HG03039 (cell line): ENCODE results near the gene EMC7.
"Not testable (repeated sequence)": the region's sequence is repeated elsewhere in the genome, so short reads cannot be mapped to it uniquely, and the experiment has no call there.

Experiments used
- ATAC-seq: cut with Tn5 transposase; IDR thresholded peaks from one replicate; pipeline ENCODE4 v1.9.1; 2021; ENCODE audit warnings: mild to moderate bottlenecking, moderate library complexity; ENCODE audit not compliant: unreplicated experiment

Gene EMC7

DNA sequence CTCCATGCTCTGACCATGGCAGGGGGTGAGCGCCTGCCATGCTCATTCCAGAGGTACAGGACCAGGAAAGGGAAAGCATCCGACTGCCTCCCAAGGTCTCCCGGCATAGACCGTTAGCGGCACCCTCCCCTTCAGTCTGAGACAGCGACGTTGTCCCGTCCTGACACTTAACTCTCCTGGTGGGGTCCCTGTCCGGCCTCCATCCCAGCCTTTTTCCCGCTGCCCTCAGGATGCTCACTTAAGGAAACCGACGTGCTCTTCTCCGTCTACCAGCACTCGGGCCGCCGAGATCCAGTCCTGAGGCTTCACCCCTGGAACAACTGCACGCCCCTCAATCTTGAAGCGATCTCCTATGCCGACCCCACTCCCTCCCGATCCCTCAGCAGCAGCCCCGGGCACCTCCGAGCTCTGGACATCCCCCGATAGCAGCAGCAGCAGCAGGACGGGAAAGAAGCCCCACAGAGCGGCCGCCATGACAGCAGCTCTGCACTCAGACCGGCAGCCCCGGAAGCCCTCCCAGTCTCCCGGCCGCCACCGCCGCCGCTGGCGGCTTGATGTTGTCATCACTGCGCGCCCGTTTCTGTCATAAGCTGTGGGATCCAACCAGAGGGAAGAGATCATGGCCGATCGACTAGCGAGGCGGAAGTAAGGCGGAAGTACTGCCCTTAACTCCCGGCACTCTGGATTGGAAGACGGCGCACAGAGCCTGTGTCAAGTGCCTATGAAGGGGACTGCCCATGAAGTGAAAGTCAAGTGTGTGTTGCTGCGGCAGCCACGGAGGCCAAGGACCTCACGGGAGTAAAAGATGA is at the start of gene EMC7, which contains the start of gene PGBD4:
TSS of gene EMC7 (minus strand) at position 497 of the 809 bp plus-strand sequence. CDS start at position 474, 23 bp downstream.
TSS of gene PGBD4 (plus strand) at position 718 of the 809 bp plus-strand sequence. CDS start 449 bp downstream, outside the sequence.
- peak; percentile 97 for ATAC-seq

DNA sequence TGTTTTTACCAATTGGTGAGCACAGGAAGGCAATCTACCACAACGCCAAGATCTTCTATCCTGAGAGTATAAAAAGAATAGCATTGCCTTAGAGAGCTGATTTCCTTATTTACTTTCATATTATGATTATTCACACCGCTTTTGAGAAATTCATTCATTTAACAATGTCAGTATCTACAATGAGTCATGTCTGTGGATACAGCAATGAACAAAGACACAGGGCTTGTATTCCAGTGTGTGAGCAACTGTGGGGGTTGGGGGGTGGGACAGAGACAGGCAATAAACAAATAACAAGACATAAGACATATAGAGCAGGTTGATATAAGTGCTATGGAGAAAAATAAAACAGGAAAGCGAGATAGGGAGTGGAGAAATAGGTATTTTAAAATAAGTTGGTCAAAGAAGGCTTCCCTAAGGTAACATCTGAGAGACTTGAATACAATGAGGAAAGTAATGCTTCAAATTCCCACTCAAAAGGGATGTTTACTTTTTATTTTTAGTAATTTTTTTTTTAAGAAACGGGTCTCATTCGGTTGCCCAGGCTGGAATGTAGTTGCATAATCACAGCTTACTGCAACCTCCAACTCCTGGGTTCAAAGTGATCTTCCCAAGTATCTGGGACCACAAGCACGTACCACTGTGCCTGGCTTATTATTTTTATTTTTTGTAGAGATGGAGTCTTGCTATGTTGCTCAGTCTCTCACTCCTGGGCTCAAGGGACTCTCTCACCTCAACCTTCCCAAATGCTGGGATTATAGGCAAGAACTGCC is 45.9 kb upstream of the EMC7 start:
- ATAC-seq, result no peak

DNA sequence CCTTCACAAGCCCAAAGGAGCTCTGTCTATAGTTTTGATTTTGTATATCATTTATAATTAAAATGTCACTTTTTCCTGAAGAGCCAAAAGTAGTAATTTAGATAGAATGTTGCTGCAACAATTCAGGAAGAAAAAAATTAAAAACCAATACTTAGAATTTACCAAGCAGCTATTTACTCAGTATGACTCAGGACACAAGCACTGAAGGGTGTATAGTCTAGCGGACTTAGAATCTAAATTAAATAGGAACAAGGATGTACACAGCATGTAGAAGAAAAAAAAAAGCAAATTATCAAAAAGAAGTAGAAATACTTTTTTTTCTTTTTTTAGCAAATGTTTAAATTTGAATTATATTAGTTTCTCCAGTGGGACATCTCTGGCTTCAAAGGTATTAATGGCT is 31.8 kb upstream of the EMC7 start:
- no peak for ATAC-seq

DNA sequence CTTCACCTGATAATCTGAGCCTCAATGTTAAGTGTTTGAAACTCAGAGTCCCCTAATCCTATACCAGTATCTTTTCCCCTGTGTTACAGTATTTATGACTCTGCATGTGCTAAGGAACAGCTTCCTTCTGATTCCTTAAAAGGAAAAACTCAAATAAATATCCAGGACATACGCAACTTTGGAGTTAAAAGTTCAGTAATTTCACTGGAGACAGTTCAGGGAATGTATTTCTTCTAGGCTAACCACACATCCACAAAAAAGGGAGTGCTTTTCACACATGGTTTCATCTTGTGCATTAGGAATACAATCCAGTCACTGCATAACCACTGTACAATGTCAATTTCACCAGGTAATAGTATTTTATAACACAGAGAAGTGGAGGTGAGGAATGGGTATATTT is 31.2 kb upstream of the EMC7 start:
- no peak for ATAC-seq

DNA sequence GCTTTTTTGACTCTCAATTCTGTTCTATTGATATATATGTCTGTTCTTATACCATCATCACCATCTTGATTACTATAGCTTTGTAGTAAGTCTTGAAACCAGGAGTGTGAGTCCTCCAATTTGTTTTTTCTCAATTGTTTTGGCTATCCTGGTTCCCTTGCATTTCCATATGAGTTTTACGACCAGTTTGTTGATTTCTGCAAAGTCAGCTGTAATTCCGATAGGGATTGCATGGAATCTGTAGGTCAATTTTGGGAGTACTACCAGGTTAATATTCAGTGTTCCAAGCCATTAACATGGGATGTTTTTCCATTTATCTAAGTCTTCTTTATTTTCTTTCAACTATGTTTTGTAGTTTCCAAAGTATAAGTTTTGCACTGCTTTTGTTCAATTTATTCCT is 27.2 kb upstream of the EMC7 start:
- no peak for ATAC-seq

DNA sequence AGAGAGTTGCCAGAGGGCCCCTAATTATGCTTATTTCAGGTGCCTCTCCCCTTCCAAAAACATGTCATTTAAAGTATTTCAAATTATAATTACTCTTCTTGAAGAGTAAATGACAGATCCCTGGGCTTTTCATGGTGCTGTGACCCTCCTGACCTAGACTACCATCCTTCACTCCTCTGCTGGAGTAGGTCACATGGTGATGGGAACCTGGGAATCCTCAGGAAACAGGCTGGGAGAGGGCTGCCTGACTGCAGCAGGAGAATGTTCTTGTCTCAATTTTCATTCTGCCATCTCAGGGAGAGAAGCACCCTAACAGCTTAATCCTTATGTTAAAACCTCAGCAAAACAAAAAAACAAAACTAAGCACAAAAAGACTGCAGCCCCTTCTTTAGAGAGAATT is 24.9 kb upstream of the EMC7 start:
- no peak for ATAC-seq

DNA sequence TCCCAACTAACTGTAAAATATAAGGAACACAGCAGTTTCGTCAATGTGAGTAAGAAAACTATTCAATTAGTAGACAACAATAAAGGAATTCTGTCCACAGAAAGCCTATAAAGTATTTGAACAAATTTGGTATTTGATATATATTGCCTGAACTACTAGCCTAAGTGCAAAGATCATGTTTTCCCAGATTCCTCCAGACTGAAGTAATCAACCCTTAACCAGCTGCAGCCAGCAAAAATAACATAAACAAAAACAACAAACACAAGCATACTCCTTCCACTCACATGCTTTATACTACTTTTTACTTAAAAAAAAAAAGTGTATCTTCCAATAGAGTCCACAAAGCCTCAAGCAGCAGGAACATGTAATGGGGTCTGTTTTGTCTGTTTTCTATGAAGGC is 24.3 kb upstream of the EMC7 start:
- ATAC-seq, result no peak

DNA sequence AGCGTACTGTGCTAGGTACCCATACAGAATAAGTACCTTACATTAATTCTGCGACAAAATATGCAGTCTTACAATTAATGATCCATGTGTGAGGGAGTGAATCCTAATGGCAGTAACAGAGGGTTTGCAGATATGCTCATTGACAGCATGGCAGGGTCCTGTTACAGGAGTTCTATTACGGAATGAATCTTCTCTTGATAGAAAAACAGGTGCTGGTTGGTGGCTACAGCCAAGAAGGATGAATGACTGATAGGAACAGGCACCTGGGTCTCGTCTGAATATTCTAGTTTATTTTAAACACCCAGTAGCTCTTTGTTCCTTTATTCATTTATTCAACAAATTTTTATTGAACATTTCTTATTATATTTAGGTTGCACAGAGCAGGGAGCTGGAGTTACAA is 23.0 kb upstream of the EMC7 start:
- no peak for ATAC-seq

DNA sequence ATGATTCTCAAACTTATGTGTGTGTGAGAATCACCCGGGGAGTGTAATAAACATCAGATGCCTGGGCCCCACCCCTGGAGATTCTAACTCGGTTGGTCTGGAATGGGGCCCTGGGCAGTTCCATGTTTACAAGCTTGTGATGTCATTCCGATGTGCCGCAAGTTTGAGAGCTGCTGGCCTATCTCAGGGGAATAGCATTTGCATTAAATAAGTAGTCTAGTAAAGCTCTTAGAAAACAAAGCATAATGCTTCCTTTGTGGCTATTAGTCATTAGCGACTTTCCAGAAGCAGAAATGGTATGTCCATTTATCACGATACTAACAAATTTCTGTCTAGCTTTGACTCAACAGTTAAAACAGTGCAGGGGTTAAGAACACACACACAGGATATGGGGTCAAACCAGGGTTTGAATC is 21.1 kb upstream of the EMC7 start:
- ATAC-seq, result no peak

DNA sequence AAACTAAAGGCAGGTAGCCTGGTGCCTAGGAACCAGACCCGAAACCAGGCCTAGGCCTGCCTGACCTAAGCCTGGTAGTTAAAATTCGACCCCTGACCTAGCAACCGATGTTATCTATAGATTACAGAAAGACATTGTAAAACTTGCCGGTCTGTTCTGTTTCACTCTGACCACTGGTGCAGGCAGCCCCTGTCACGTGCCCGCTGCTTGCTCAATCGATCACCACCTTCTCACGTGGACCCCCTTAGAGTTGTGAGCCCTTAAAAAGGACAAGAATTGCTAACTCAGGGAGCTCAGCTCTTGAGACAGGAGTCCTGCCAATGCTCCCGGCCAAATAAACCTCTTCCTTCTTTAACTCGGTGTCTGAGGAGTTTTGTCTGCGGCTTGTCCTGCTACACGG is 20.1 kb upstream of the EMC7 start:
- ATAC-seq, result not testable (repeated sequence)

DNA sequence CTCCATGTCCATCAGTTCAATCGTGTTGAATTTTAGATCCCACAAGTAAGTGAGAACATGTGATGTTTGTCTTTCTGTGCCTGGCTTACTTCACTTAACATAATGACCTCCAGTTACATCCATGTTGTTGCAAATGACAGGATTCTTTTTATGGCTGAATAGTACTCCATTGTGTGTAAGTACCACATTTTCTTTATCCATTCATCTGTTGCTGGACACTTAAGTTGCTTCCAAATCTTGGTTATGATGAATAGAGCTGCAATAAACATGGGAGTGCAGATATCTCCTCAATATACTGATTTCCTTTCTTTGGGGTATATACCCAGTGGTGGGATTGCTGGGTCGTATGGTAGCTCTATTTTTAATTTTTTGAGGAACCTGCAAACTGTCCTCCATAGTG is 18.8 kb upstream of the EMC7 start:
- ATAC-seq, result not testable (repeated sequence)

DNA sequence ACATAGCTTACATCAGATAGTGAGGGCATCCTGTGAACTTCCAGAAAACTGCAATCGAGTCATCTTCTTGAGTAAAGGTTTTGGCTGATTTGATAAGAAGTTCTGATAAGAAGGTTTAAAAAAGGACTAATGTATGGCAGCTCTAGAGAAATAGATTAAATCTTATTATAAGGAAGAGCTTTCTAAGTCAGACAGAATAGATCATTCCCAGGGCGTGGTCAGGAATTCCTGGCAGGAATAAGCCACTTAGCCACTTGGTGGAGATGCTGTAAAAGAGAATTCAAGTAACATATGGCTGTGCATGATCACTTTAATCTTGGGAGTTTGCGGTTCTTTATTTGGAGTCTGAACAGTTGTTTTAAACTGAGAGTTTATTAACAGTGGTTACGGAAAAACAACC is 17.6 kb upstream of the EMC7 start:
- no peak for ATAC-seq

DNA sequence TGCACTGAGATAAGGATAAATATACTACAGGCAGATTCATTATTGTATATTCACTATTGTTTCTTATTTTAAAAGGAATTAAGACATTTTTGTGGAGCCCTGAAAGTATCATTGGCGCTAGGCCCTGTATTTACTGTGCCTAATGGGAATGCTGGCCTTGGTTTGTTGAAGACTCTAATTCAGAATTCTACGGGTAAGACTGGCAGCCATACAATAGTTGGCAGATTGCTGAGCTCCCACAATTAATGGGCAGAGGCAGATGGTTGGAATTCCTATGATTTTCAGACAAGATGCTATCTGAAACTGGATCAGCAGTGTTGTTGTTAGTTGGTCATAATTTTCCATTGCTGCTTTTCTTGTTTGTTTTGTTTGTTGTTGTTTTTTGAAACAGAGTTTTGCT is 15.0 kb upstream of the EMC7 start:
- ATAC-seq, result no peak

DNA sequence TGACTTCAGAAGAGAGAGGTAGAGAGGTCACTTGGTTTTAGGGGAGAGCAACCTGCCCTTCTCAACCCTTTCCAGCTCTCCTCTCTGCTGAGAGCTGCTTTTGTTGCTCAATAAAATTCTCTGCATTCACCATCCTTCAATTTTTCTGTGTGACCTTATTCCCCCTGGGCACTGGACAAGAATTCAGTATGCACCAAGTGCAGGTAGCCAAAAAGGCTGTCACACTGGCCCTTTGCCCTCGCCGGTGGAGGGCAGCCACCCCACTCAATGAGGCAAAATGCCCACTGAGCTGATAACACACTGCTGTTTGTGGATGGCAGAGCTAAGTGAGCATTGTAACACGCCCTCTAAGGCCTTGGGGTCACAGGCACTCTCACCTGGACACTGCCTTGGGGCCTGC is 13.1 kb upstream of the EMC7 start:
- ATAC-seq, result no peak

DNA sequence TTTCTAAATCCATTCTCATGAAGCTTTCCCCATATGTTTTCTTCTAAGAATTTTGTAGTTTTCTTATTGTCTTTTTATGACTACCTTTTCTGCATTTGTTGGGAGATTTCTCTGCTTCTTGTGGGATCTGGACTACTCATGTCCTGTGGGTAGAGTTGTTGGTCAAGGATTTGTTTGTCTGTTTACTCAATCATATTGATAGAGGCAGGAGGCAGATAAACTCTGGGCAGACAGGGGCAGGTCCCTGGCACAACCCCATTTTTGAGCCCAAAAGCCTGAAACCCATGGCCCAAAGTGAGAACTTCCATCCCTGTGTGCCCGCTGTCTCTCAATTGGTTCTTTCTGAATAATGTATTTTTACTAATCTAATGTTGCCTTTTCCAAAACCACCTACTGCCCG is 12.6 kb upstream of the EMC7 start:
- ATAC-seq, result no peak

DNA sequence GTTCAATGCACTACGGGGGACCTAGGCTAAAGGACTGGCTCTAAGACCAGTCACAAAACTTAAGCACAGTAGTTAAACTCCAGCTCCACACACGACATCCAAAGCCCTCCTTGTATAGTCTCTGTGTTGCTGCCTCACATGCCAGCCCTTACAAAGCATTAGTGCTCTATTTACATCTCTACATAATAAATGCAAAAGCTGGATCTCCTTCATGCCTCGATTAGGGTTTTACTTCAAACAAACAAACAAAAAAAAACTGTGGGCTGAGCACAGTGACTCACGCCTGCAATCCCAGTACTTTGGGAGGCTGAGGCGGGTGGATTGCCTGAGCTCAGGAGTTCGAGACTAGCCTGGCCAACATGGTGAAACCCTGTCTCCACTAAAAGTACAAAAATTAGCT is 9.8 kb upstream of the EMC7 start:
- ATAC-seq, result no peak

DNA sequence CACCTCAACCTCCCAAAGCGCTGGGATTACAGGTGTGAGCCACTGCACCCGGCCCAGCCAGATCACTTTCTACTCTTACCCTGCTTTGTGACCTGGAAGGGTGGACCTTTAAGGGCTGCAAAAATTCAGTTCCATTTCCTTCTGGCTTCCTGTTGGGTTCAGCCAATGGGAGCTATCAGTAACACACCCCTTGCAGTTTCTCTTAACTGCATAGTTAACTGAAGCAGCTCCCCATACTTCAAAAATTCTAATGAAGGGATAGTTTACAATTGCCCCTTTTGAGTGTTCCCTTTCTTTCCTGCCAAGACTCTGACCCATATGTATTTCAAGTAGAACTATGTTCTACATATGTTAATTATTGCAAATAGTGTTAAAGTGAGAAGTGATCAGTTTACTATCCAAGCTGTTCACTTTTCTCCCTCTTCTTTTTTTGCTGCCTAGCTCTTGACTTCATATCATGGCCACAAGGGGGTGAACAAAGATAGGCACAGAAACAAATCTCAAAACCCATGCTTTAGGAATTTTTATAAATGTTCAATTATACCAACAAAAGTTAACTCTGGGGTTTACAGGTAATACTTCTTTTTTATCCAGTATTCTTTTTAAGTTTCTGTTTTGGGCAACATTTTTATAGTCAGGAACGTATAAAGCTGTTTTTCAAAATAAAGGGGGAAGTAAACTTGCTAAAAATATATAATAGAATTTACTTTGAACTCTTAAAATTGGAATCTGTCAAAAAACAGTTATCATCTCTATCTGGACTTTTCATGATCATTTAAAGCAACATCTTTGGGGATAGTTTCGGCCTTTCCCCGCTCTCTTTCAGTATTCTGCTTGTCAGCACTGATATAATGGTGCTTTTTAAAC is 8.4 kb upstream of the EMC7 start:
- ATAC-seq, result no peak

DNA sequence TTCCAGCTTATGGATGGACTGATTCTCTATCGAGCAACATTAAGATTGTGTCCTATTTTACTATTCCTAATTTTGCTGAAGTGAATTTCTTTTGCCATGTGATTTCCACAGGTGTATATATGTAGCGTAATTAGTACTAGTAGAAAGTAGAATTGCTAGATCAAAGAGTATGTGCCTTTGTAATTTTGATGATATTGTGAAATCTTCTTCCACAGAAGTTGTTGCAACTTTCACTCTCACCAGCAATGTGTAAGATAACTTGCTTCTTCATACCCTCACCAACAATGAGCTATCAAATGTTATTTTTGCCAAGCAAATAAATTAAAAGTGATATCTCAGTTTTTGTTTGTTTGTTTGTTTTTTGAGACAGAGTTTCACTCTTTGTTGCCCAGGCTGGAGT is 5.7 kb upstream of the EMC7 start:
- no peak for ATAC-seq

DNA sequence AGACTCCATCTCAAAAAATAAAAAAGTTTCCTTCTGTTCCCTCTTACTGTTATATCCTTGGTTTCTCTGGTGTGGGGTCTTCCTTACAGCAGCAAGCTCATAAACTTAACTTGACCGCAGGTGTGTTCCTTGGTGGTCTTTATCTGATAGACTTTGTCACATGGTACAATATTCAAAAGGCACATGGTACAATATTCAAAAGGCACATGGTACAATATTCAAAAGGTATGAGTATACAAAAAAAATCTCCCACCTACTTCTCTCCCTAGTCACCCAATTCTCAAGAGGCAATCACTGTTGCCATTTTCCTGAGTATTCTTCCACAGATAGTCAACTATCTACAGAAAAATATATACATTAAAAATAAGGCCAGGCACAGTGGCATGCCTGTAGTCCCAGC is 4.8 kb upstream of the EMC7 start:
- no peak for ATAC-seq

DNA sequence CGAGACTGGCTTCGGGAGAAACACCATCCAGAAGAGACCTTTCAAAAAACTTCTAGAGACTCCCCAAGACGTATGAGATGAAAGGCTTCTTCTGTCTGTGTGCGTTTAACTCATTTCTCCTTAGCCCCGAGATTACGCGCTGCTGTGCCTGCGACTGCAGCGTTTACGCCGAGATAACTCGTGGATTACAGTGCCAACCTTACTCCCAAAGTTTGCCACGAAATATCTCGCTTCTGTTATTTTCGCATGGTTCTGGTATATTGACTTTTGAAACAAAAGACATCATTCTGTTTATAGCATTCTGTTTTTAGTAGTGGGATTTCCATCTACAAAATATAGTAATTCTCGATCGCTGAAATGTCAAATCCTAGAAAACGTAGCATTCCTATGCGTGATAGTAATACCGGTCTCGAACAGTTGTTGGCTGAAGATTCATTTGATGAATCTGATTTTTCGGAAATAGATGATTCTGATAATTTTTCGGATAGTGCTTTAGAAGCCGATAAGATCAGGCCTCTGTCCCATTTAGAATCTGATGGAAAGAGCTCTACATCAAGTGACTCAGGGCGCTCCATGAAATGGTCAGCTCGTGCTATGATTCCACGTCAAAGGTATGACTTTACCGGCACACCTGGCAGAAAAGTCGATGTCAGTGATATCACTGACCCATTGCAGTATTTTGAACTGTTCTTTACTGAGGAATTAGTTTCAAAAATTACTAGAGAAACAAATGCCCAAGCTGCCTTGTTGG is 688 bp upstream of the EMC7 start:
- no peak for ATAC-seq

DNA sequence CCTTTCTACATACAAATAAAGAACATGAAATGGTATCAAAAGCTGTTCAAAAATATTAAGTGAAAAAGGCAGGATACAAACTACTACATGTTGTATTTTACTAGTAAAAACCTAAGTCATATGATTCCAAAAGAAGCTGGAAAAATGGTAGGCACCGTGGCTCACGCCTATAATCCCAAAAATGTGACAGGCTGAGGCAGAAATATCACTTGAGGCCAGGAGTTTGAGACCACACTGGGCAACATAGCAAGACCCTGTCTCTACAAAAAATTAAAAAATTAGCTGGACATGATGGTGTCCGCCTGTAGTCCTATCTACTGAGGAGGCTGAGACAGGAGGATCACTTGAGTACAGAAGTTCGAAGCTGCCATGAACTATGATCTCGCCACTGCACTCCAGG is 1.7 kb downstream of the EMC7 start:
- ATAC-seq, result no peak
